ENCODE measurements around the gene BATF. TPM values are rescaled to one million over a fixed set of nuclear protein-coding genes. Genes with fewer than 3 reads are reported as not detected.

The BATF gene
- total RNA-seq, 1 experiment from 2014 or later, result 0.69 TPM

GRCh38 chr14:75562489-75562888 is 40.2 kb downstream of the BATF start:
- ChIA-PET POLR2A (no interaction called here), RAD21 (ENCODE audit: low non-redundant PET in 1 of 2, low total read pairs in 2 of 2, uncharacterized antibody in 2 of 2, unreplicated experiment in 2 of 2) (no interaction called here), CTCF (interaction anchor here (2.0 kb wide), 1 partner anchor 92 kb away, joined by 6 read pairs; no protein-coding TSS in a partner anchor)
- Histone ChIP-seq H3K27ac (ENCODE audit: low read depth, low read length) (no peak overlapping the region), H4K20me1 (ENCODE audit: insufficient read depth) (no peaks in the 10 kb centered on the region), H3K4me2 (ENCODE audit: low read length) (no peak overlapping the region), H3K4me1 (ENCODE audit: control insufficient read depth in 1 of 2, insufficient read depth in 2 of 2, low read length in 2 of 2) (peaks cover 8 to 14% of the 10 kb centered on the region in 2 experiments; a peak in 3 of 4 replicates), H2AFZ (ENCODE audit: low read depth, low read length, poor library complexity, severe bottlenecking) (no peak overlapping the region), H3K27me3 (ENCODE audit: insufficient read depth, low read length) (no peaks in the 10 kb centered on the region), H3K9ac (ENCODE audit: low read length) (no peak overlapping the region), H3K9me2 (ENCODE audit: insufficient read depth) (no peaks in the 10 kb centered on the region), H3K79me2 (ENCODE audit: insufficient read depth, low read length) (no peaks in the 10 kb centered on the region), H3K4me3 (replicated peaks in 1 of 2; ENCODE audit: low read depth in 1 of 2, low read length in 2 of 2) (no peak overlapping the region), H3K36me3 (ENCODE audit: control insufficient read depth in 1 of 2, insufficient read depth in 2 of 2, low read length in 2 of 2) (no peaks in the 10 kb centered on the region), H3K9me3 (ENCODE audit: control insufficient read depth in 1 of 2, insufficient read depth in 1 of 2, low read depth in 1 of 2, low read length in 2 of 2) (no peaks in the 10 kb centered on the region)
- DNase-seq (ENCODE audit: low read depth, low spot score) (no peak), ATAC-seq (no peak)
- intact Hi-C loops (cut with micrococcal nuclease), result loop anchor here (5.0 kb wide), 1 partner anchor 435 kb away; the partner anchor contains the start of gene NEK9
- BruUV-seq (replicated peaks), result no TSS peak
- TF ChIP-seq ZBTB33 (IDR thresholded peaks at IDR 0.05; ENCODE audit: extremely low read depth, insufficient replicate concordance, low read length) (no peak), EZH2phosphoT487 (IDR thresholded peaks at IDR 0.05; ENCODE audit: borderline replicate concordance) (no peak), YY1 (IDR thresholded peaks at IDR 0.05; ENCODE audit: extremely low read depth, insufficient replicate concordance, low read depth, low read length) (no peak), ZFX (IDR thresholded peaks at IDR 0.05) (no peak), CTCF (IDR thresholded peaks at IDR 0.05 in 2 of 3, conservative IDR thresholded peaks at IDR 0.05 in 1 of 3; ENCODE audit: borderline replicate concordance in 1 of 3, insufficient read depth in 1 of 3, low read depth in 2 of 3, low read length in 2 of 3) (no peak), ZNF274 (IDR thresholded peaks at IDR 0.05; ENCODE audit: low read depth, low read length) (no peak), TCF7L2 (IDR thresholded peaks at IDR 0.05; ENCODE audit: borderline replicate concordance, extremely low read depth, insufficient read depth, insufficient read length) (no peak), REST (IDR thresholded peaks at IDR 0.05; ENCODE audit: low read depth) (no peak), FOSL1 (IDR thresholded peaks at IDR 0.05; ENCODE audit: low read depth) (no peak), POLR2A (IDR thresholded peaks at IDR 0.05; ENCODE audit: borderline replicate concordance, extremely low read depth, insufficient read depth, insufficient read length) (no peak), SP1 (IDR thresholded peaks at IDR 0.05; ENCODE audit: low read depth) (no peak)
